Glutamatergic neuron (in vitro differentiated cells): Measurements from ENCODE around the gene SNRPE. TPM values are rescaled to one million over a fixed set of nuclear protein-coding genes. Genes with fewer than 3 reads are reported as not detected.

Experiments used
- DNase-seq: peaks from one replicate; pipeline ENCODE4 v3.0.0; 2022
- H3K27ac Mint-ChIP-seq: one replicate; pipeline ENCODE4 v1.8.0; 2020; ENCODE audit warnings: mild to moderate bottlenecking, mixed read lengths, inconsistent platforms; ENCODE audit not compliant: unreplicated experiment
- H3K27me3 Mint-ChIP-seq: one replicate; pipeline ENCODE4 v1.8.0; 2020; ENCODE audit warnings: mild to moderate bottlenecking, moderate library complexity, mixed read lengths, inconsistent platforms; ENCODE audit not compliant: unreplicated experiment
- H3K36me3 Mint-ChIP-seq: one replicate; pipeline ENCODE4 v1.8.0; 2020; ENCODE audit warnings: mild to moderate bottlenecking, mixed read lengths, inconsistent platforms; ENCODE audit not compliant: unreplicated experiment
- H3K4me1 Mint-ChIP-seq: one replicate; pipeline ENCODE4 v1.8.0; 2020; ENCODE audit warnings: mild to moderate bottlenecking, low read depth, mixed read lengths, inconsistent platforms; ENCODE audit not compliant: unreplicated experiment
- H3K4me3 Mint-ChIP-seq: one replicate; pipeline ENCODE4 v1.8.0; 2020; ENCODE audit warnings: mild to moderate bottlenecking, mixed read lengths, inconsistent platforms; ENCODE audit not compliant: unreplicated experiment
- H3K9me3 Mint-ChIP-seq: one replicate; pipeline ENCODE4 v1.8.0; 2020; ENCODE audit warnings: mild to moderate bottlenecking, moderate library complexity, mixed read lengths, inconsistent platforms; ENCODE audit not compliant: unreplicated experiment
- CTCF ChIP-seq: fragments of 200-600 bp; sonication (generic); IDR thresholded peaks from one replicate; pipeline ENCODE4 v1.5.0; 2021; ENCODE audit not compliant: partially characterized antibody, unreplicated experiment
- total RNA-seq: library from RNA; stranded (reverse); fragmentation: NEBNext Ultra II Directional; extraction: Animal tissue kit (Norgen Biotek cat#: 25700); gene quantifications from one replicate; pipeline ENCODE4 v1.2.1, GENCODE V29; 2021; ENCODE audit not compliant: unreplicated experiment

SNRPE gene
- total RNA-seq, 1 donor from 2014 or later = 109 TPM

- H3K4me1 Mint-ChIP-seq = no peaks in the 10 kb centered on the region
- H3K4me3 Mint-ChIP-seq = no peak overlapping the region
- no peak for DNase-seq
- no peak for TF ChIP-seq CTCF
- H3K27me3 Mint-ChIP-seq = peaks cover 3% of the 10 kb centered on the region
- H3K36me3 Mint-ChIP-seq = no peaks in the 10 kb centered on the region
- H3K9me3 Mint-ChIP-seq = no peaks in the 10 kb centered on the region
- no peak overlapping the region for H3K27ac Mint-ChIP-seq
These were observed 43.9 kb downstream of the SNRPE start for GRCh38 chr1:203905275-203905674.

GRCh38 chr1:203906932-203907331, 45.5 kb downstream of the SNRPE start:
- H3K27me3 Mint-ChIP-seq = peaks cover 3% of the 10 kb centered on the region
- H3K4me1 Mint-ChIP-seq = no peaks in the 10 kb centered on the region
- DNase-seq = no peak
- no peaks in the 10 kb centered on the region for H3K9me3 Mint-ChIP-seq
- no peak for TF ChIP-seq CTCF
- no peaks in the 10 kb centered on the region for H3K36me3 Mint-ChIP-seq
- no peak overlapping the region for H3K4me3 Mint-ChIP-seq
- no peak overlapping the region for H3K27ac Mint-ChIP-seq

DNA sequence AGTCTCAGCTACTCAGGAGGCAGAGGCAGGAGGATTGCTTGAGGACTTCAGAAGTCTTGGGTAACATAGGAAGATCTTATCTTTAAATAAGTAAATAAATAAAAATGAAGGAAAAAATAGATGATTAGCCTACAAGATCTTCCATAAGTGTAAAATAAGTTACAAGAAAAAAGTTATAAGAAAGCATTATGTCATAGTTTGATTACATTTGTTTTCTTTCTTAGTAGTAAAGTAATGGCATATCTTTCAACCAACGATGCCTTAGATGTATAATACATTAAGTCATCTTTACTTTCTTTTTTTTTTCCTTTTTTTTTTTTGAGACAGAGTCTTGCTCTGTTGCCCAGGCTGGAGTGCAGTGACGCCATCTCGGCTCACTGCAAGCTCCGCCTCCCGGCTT, 46.5 kb downstream of the SNRPE start:
- Mint-ChIP-seq H3K27me3 (peaks cover 3% of the 10 kb centered on the region), H3K36me3 (no peaks in the 10 kb centered on the region), H3K4me3 (no peak overlapping the region), H3K4me1 (no peaks in the 10 kb centered on the region), H3K9me3 (no peaks in the 10 kb centered on the region), H3K27ac (no peak overlapping the region)
- no peak for TF ChIP-seq CTCF
- DNase-seq = no peak

DNA sequence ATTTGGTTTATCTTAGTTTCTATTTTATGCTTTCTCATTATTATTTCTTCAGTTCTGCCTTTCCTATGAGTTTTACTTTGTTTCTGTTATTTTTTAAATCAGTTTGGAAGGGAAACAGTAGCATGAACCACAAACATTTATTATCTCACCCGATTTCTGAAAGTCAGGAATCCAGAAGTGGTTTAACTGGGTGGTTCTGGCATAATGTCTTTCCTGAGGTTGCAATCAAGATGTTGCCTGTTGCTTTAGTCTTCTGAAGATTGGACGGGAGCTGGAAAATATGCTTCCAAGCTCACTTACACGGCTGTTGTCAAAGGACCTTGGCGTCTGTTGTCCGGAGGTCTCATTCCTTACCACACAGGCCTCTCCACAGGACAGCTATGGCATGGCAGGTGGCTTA, 50.4 kb downstream of the SNRPE start:
- Mint-ChIP-seq H3K4me1 (no peaks in the 10 kb centered on the region), H3K27ac (no peak overlapping the region), H3K9me3 (no peaks in the 10 kb centered on the region), H3K4me3 (no peak overlapping the region), H3K36me3 (no peaks in the 10 kb centered on the region), H3K27me3 (peaks cover 1% of the 10 kb centered on the region)
- no peak for TF ChIP-seq CTCF
- no peak for DNase-seq

GRCh38 chr1:203913073-203913521, 51.7 kb downstream of the SNRPE start:
- H3K4me1 Mint-ChIP-seq = no peaks in the 10 kb centered on the region

More at GRCh38 chr1:203913073-203913521, 51.7 kb downstream of the SNRPE start:
- TF ChIP-seq CTCF = no peak
- Mint-ChIP-seq H3K9me3 (no peaks in the 10 kb centered on the region), H3K4me3 (no peak overlapping the region), H3K27me3 (peaks cover 1% of the 10 kb centered on the region), H3K36me3 (no peaks in the 10 kb centered on the region), H3K27ac (no peak overlapping the region)
- no peak for DNase-seq
